H9 (cell line): ENCODE measurements around the gene PAQR4. TPM values are rescaled to one million over a fixed set of nuclear protein-coding genes. Genes with fewer than 3 reads are reported as not detected.

Experiments used
- DNase-seq: peaks from one replicate; pipeline ENCODE4 v3.0.0-alpha.2; 2017
- H2AFZ ChIP-seq: one replicate; pipeline ENCODE4 v1.6.1; 2013; ENCODE audit warnings: mild to moderate bottlenecking, low read length, control low read depth, moderate library complexity
- H2AK5ac ChIP-seq: 2 replicates; pipeline ENCODE4 v1.6.1; 2013; ENCODE audit warnings: low read length, control low read depth, mixed read lengths; ENCODE audit not compliant: insufficient read length
- H2BK120ac ChIP-seq: one replicate; pipeline ENCODE4 v1.6.1; 2013; ENCODE audit warnings: low read depth, mild to moderate bottlenecking, low read length, control low read depth, inconsistent platforms; ENCODE audit not compliant: poor library complexity, severe bottlenecking
- H2BK12ac ChIP-seq: 2 replicates; pipeline ENCODE4 v1.6.1; 2013; ENCODE audit warnings: low read length, control low read depth, mixed read lengths, low read depth; ENCODE audit not compliant: insufficient read length
- H2BK15ac ChIP-seq: 2 replicates; pipeline ENCODE4 v1.6.1; 2013; ENCODE audit warnings: low read depth, low read length, control low read depth
- H2BK20ac ChIP-seq: one replicate; pipeline ENCODE4 v1.6.1; 2013; ENCODE audit warnings: low read depth, mild to moderate bottlenecking, low read length, control low read depth, inconsistent platforms; ENCODE audit not compliant: poor library complexity, severe bottlenecking
- H2BK5ac ChIP-seq: 2 replicates; pipeline ENCODE4 v1.6.1; 2013; ENCODE audit warnings: low read length, control low read depth, mixed read lengths; ENCODE audit not compliant: insufficient read length
- H3K14ac ChIP-seq: 2 replicates; pipeline ENCODE4 v1.6.1; 2013; ENCODE audit warnings: low read length, control low read depth; ENCODE audit not compliant: insufficient read depth
- H3K18ac ChIP-seq: 2 replicates; pipeline ENCODE4 v1.6.1; 2013; ENCODE audit warnings: low read depth, mild to moderate bottlenecking, mixed read lengths, low read length, control low read depth; ENCODE audit not compliant: insufficient read length
- H3K23ac ChIP-seq: 2 replicates; pipeline ENCODE4 v1.6.1; 2013; ENCODE audit warnings: low read length, control low read depth, mixed read lengths, low read depth; ENCODE audit not compliant: insufficient read length
- H3K23me2 ChIP-seq: 2 replicates; pipeline ENCODE4 v1.6.1; 2013; ENCODE audit warnings: low read depth, mild to moderate bottlenecking, mixed read lengths, low read length, control low read depth; ENCODE audit not compliant: insufficient read length, poor library complexity, severe bottlenecking
- H3K27ac ChIP-seq: 2 replicates; pipeline ENCODE4 v1.5.1; 2013; ENCODE audit warnings: low read length, control low read depth, mixed read lengths, low read depth; ENCODE audit not compliant: insufficient read length
- H3K27me3 ChIP-seq: 2 replicates; pipeline ENCODE4 v1.6.1; 2013; ENCODE audit warnings: low read length, control low read depth, inconsistent platforms; ENCODE audit not compliant: insufficient read depth
- H3K4ac ChIP-seq: 2 replicates; pipeline ENCODE4 v1.6.1; 2013; ENCODE audit warnings: low read depth, mild to moderate bottlenecking, control low read depth, inconsistent platforms, low read length, moderate library complexity
- H3K4me1 ChIP-seq: 2 replicates; pipeline ENCODE4 v1.6.1; 2013; ENCODE audit warnings: low read length, control low read depth, inconsistent platforms; ENCODE audit not compliant: insufficient read depth
- H3K4me2 ChIP-seq: 2 replicates; pipeline ENCODE4 v1.6.1; 2013; ENCODE audit warnings: low read length, control low read depth, mixed read lengths; ENCODE audit not compliant: insufficient read length, insufficient read depth
- H3K56ac ChIP-seq: 2 replicates; pipeline ENCODE4 v1.6.1; 2013; ENCODE audit warnings: low read depth, mild to moderate bottlenecking, mixed read lengths, low read length, control low read depth; ENCODE audit not compliant: insufficient read length
- H3K79me1 ChIP-seq: 2 replicates; pipeline ENCODE4 v1.6.1; 2013; ENCODE audit warnings: low read depth, mild to moderate bottlenecking, moderate library complexity, low read length, control low read depth, inconsistent platforms; ENCODE audit not compliant: insufficient read depth, poor library complexity, severe bottlenecking
- H3K79me2 ChIP-seq: 2 replicates; pipeline ENCODE4 v1.6.1; 2013; ENCODE audit warnings: low read length, control low read depth, inconsistent platforms; ENCODE audit not compliant: insufficient read depth
- H3K9ac ChIP-seq: 2 replicates; pipeline ENCODE4 v1.6.1; 2013; ENCODE audit warnings: low read length, control low read depth, mixed read lengths; ENCODE audit not compliant: insufficient read length; ENCODE audit errors: extremely low read depth
- H3K9me3 ChIP-seq: one replicate; pipeline ENCODE4 v1.6.1; 2013; ENCODE audit warnings: low read depth, low read length, inconsistent platforms; ENCODE audit not compliant: control insufficient read depth
- H3T11ph ChIP-seq: one replicate; pipeline ENCODE4 v1.6.1; 2013; ENCODE audit warnings: mild to moderate bottlenecking, low read length, control low read depth, inconsistent platforms
- H4K20me1 ChIP-seq: one replicate; pipeline ENCODE4 v1.6.1; 2013; ENCODE audit not compliant: control insufficient read depth, insufficient read length, insufficient read depth
- H4K5ac ChIP-seq: 2 replicates; pipeline ENCODE4 v1.6.1; 2013; ENCODE audit warnings: low read depth, mild to moderate bottlenecking, mixed read lengths, low read length, control low read depth; ENCODE audit not compliant: insufficient read length
- H4K8ac ChIP-seq: replicated peaks from 2 replicates; pipeline ENCODE4 v1.6.1; 2013; ENCODE audit warnings: low read length, control low read depth, mixed read lengths, low read depth; ENCODE audit not compliant: insufficient read length
- H4K91ac ChIP-seq: 2 replicates; pipeline ENCODE4 v1.6.1; 2013; ENCODE audit warnings: low read depth, mild to moderate bottlenecking, moderate library complexity, mixed read lengths, low read length, control low read depth; ENCODE audit not compliant: insufficient read length
- H3K27ac Mint-ChIP-seq, 3 experiments: 2 replicates in 2 of 3; 3 replicates in 1 of 3; pipeline ENCODE4 v1.8.0; 2020 to 2021; ENCODE audit warnings: mixed read lengths in 3 of 3, mild to moderate bottlenecking in 1 of 3, moderate library complexity in 1 of 3
- H3K27me3 Mint-ChIP-seq: 2 replicates; pipeline ENCODE4 v1.8.0; 2021; ENCODE audit warnings: low read depth, mild to moderate bottlenecking, moderate library complexity, mixed read lengths
- H3K36me3 Mint-ChIP-seq, 3 experiments: 2 replicates in 2 of 3; 3 replicates in 1 of 3; pipeline ENCODE4 v1.8.0; 2020 to 2021; ENCODE audit warnings: low read depth in 3 of 3, mixed read lengths in 3 of 3; ENCODE audit not compliant: insufficient read depth in 1 of 3
- H3K4me1 Mint-ChIP-seq, 2 experiments: 2 replicates each; pipeline ENCODE4 v1.8.0; 2020; ENCODE audit warnings: mixed read lengths in 2 of 2
- H3K4me3 Mint-ChIP-seq, 2 experiments: 2 replicates in 1 of 2; 3 replicates in 1 of 2; pipeline ENCODE4 v1.8.0; 2020 to 2021; ENCODE audit warnings: mild to moderate bottlenecking in 2 of 2, mixed read lengths in 2 of 2, moderate library complexity in 1 of 2
- H3K9me3 Mint-ChIP-seq, 2 experiments: 2 replicates in 1 of 2; 3 replicates in 1 of 2; pipeline ENCODE4 v1.8.0; 2020; ENCODE audit warnings: mild to moderate bottlenecking in 2 of 2, mixed read lengths in 2 of 2, moderate library complexity in 1 of 2
- CTCF ChIP-seq: fragments of 200-600 bp; sonication (generic); conservative IDR thresholded peaks from 3 replicates; pipeline ENCODE4 v1.8.0; 2021; ENCODE audit warnings: antibody characterized with exemption, mild to moderate bottlenecking
- WGBS: extraction: QIAGEN DNeasy Blood & Tissue Kit; methylation state at CpG from one replicate; pipeline ENCODE4 v1.1.7; 2013; ENCODE audit warnings: missing lambda C conversion rate, low lambda C conversion rate, mixed read lengths; ENCODE audit not compliant: insufficient read length; ENCODE audit errors: extremely low coverage; 5-methylcytosine and 5-hydroxymethylcytosine counted together
- total RNA-seq: library from RNA; stranded (reverse); gene quantifications from 2 replicates; pipeline ENCODE4 v1.2.1, GENCODE V29; 2021

The PAQR4 gene
- total RNA-seq, 1 experiment from 2014 or later: 32.1 TPM

- H3K9me3 ChIP-seq: no peaks in the 10 kb centered on the region
- no peaks in the 10 kb centered on the region for H3K23me2 ChIP-seq
- H3T11ph ChIP-seq: no peak overlapping the region
- H3K4me1 ChIP-seq: no peaks in the 10 kb centered on the region; the same call in 1 of the 2 replicates
- H3K4me2 ChIP-seq: no peak overlapping the region
- H3K14ac ChIP-seq: no peak overlapping the region
- no peaks in the 10 kb centered on the region for H4K20me1 ChIP-seq
- TF ChIP-seq CTCF: no peak
- H4K8ac ChIP-seq: no peak overlapping the region
- Mint-ChIP-seq H3K27ac (no peak overlapping the region), H3K27me3 (peaks cover 4% of the 10 kb centered on the region), H3K36me3 (no peaks in the 10 kb centered on the region), H3K4me1 (peaks cover 11 to 52% of the 10 kb centered on the region in 2 experiments), H3K4me3 (no peak overlapping the region; a peak in 1 of 5 replicates), H3K9me3 (no peaks in the 10 kb centered on the region)
- no peak overlapping the region for H2AFZ ChIP-seq
- no peak overlapping the region for H3K18ac ChIP-seq
- H3K27ac ChIP-seq: no peak overlapping the region
- no peak overlapping the region for H2AK5ac ChIP-seq
- H2BK120ac ChIP-seq: no peak overlapping the region
- H3K27me3 ChIP-seq: no peaks in the 10 kb centered on the region
- H4K91ac ChIP-seq: no peak overlapping the region
- no peak overlapping the region for H2BK20ac ChIP-seq
- H3K79me1 ChIP-seq: no peaks in the 10 kb centered on the region
- H4K5ac ChIP-seq: no peak overlapping the region
- H3K79me2 ChIP-seq: no peaks in the 10 kb centered on the region
- no peak overlapping the region for H3K9ac ChIP-seq
- DNase-seq: no peak
- H3K4ac ChIP-seq: no peak overlapping the region
- WGBS: no CpG with 5 or more reads among the region's 10 CpGs
- H2BK15ac ChIP-seq: no peak overlapping the region
- no peak overlapping the region for H3K23ac ChIP-seq
- no peak overlapping the region for H2BK12ac ChIP-seq
- no peak overlapping the region for H3K56ac ChIP-seq
- H2BK5ac ChIP-seq: no peak overlapping the region
Observed at GRCh38 chr16:2990891-2991290, 21.7 kb downstream of the PAQR4 start.
